HUES64 (cell line): ENCODE measurements around the gene LRP6.
"Not testable (repeated sequence)": the region's sequence is repeated elsewhere in the genome, so short reads cannot be mapped to it uniquely, and the experiment has no call there.

Source experiments
- H3K27ac ChIP-seq: 2 replicates; pipeline ENCODE4 v1.7.0; 2013; ENCODE audit warnings: low read depth, low read length, inconsistent platforms
- H3K27me3 ChIP-seq: 2 replicates; pipeline ENCODE4 v1.6.1; 2013; ENCODE audit warnings: mild to moderate bottlenecking, low read length; ENCODE audit not compliant: insufficient read depth
- H3K36me3 ChIP-seq: 2 replicates; pipeline ENCODE4 v1.6.1; 2013; ENCODE audit warnings: mild to moderate bottlenecking, low read length; ENCODE audit not compliant: insufficient read depth
- H3K4me1 ChIP-seq: 2 replicates; pipeline ENCODE4 v1.6.1; 2013; ENCODE audit warnings: mild to moderate bottlenecking, low read length, moderate library complexity; ENCODE audit not compliant: insufficient read depth
- H3K4me3 ChIP-seq: 2 replicates; pipeline ENCODE4 v1.5.1; 2013; ENCODE audit warnings: mild to moderate bottlenecking, low read length, moderate library complexity
- H3K9ac ChIP-seq: 2 replicates; pipeline ENCODE4 v1.6.1; 2013; ENCODE audit warnings: mild to moderate bottlenecking, low read depth, low read length
- H3K9me3 ChIP-seq: 2 replicates; pipeline ENCODE4 v1.6.1; 2013; ENCODE audit warnings: low read depth, low read length; ENCODE audit not compliant: insufficient read depth
- WGBS: fragments of 150-250, 120-280 bp; methylation state at CpG from one replicate; pipeline ENCODE4 v1.1.7; 2013; ENCODE audit warnings: missing lambda C conversion rate; 5-methylcytosine and 5-hydroxymethylcytosine counted together

The LRP6 gene

DNA sequence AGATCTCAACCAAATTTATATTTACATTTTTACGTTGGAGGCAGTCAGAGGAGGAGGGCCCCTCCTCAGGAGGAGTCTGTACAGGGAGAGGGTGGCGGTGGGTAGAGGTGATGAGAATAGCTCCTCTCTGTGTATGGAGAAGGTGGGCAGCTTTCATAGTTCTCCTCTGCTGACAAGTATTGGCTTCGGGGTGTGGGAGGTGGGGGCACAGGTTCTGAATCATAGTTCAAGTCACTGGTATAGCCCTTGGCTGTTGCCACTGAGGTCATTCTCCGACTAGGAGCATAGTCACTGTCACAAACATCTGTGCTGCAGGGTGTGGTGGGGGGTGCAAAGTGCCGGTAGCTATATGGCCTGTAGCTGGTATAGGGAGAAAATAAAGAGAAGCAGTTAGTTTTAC is 145.8 kb downstream of the LRP6 start:
- H3K9me3 ChIP-seq: no peaks in the 10 kb centered on the region
- H3K27ac ChIP-seq: no peak overlapping the region
- no peaks in the 10 kb centered on the region for H3K27me3 ChIP-seq
- WGBS: 93% methylated on average over 5 of the region's 5 CpGs
- H3K36me3 ChIP-seq: peaks cover 79% of the 10 kb centered on the region
- no peak overlapping the region for H3K9ac ChIP-seq
- H3K4me1 ChIP-seq: no peaks in the 10 kb centered on the region
- no peak overlapping the region for H3K4me3 ChIP-seq

DNA sequence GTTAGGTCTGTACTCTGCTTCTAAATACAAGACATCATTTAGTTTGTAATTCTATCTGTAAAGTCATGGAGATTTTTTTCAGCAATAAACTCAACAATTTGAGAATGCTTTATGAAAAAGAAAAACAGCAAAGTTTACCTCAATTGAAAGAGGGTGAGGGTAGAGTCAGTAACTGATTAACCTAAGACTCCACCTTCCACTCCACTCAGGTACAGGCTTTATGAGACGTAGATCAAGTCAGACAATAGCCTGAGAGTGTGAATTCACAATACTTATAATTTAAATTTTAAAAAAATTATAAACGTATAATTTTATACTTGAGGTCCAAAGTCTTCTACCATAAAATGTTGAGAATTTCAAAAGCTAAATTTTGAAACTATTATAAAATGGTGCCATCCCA is 150.2 kb downstream of the LRP6 start:
- Histone ChIP-seq H3K36me3 (peaks cover 48% of the 10 kb centered on the region), H3K27me3 (no peaks in the 10 kb centered on the region), H3K4me1 (no peaks in the 10 kb centered on the region), H3K4me3 (no peak overlapping the region), H3K9me3 (no peaks in the 10 kb centered on the region), H3K27ac (no peak overlapping the region), H3K9ac (no peak overlapping the region)
- WGBS: no CpG with 5 or more reads among the region's 2 CpGs

DNA sequence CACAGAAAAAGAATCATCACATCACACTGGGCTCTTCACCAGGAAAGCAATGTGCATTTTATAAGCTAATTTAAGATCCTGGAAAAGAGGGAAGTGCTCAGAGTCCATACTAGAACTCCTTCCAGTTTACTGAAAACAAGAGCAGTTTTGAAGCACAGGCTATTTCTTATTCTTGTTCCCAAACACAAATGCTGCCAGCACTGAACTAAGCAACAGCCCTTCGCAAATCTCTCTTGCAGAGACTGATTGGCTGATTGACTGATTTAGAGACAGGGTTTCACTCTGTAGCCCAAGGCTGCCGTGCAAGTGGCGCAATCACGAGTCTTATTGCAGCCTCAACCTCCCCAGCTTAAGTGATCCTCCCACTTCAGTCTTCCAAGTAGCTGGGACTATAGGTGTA is 151.3 kb downstream of the LRP6 start:
- Histone ChIP-seq H3K4me1 (no peaks in the 10 kb centered on the region), H3K27ac (no peak overlapping the region), H3K36me3 (peaks cover 37% of the 10 kb centered on the region), H3K9me3 (no peaks in the 10 kb centered on the region), H3K27me3 (no peaks in the 10 kb centered on the region), H3K9ac (no peak overlapping the region), H3K4me3 (no peak overlapping the region)
- WGBS: 90% methylated on average over 4 of the region's 4 CpGs

DNA sequence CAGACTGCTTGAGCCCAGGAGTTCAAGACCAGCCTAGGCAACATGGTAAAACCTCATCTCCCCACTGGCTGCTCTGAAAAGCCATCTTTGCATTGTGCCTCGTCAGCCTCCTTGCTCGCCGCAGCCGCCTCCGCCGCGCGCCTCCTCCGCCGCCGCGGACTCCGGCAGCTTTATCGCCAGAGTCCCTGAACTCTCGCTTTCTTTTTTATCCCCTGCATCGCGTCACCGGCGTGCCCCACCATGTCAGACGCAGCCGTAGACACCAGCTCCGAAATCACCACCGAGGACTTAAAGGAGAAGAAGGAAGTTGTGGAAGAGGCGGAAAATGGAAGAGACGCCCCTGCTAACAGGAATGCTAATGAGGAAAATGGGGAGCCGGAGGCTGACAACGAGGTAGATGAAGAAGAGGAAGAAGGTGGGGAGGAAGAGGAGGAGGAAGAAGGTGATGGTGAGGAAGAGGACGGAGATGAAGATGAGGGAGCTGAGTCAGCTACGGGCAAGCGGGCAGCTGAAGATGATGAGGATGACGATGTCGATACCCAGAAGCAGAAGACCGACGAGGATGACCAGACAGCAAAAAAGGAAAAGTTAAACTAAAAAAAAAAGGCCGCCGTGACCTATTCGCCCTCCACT is 155.8 kb downstream of the LRP6 start:
- not testable (repeated sequence) for H3K27me3 ChIP-seq, H3K4me3 ChIP-seq, H3K4me1 ChIP-seq, H3K9ac ChIP-seq, H3K27ac ChIP-seq
- H3K9me3 ChIP-seq: peaks cover 12% of the 10 kb centered on the region
- peaks cover 18% of the 10 kb centered on the region; the same call in 1 of the 2 replicates for H3K36me3 ChIP-seq
- WGBS: 97% methylated on average over 37 of the region's 37 CpGs

DNA sequence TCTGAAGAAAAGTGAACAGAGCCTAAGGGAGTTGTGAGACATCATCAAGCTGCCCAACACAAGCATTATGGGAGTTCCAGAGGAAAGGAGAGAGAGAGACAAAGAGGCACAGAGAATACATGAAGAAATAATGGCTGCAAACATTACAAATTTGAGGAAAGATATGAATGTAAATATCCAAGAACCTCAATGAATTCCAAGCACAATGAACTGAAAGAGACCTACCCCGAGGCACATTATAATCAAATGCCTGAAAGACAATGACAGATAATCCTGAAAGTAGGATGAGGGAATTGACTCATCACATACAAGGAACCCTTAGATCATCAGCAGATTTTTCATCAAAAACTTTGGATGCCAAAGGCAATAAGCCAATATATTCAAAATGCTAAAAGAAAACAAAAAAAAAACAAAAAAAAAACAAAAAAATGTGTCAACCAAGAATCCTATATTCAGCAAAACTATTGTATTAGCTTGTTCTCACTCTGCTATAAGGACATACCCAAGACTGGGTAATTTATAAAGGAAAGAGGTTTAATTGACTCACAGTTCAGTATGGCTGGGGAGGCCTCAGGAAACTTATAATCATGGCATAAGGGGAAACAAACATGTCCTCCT is 158.3 kb downstream of the LRP6 start:
- Histone ChIP-seq H3K9me3 (peaks cover 19% of the 10 kb centered on the region), H3K27me3 (no peaks in the 10 kb centered on the region)

DNA sequence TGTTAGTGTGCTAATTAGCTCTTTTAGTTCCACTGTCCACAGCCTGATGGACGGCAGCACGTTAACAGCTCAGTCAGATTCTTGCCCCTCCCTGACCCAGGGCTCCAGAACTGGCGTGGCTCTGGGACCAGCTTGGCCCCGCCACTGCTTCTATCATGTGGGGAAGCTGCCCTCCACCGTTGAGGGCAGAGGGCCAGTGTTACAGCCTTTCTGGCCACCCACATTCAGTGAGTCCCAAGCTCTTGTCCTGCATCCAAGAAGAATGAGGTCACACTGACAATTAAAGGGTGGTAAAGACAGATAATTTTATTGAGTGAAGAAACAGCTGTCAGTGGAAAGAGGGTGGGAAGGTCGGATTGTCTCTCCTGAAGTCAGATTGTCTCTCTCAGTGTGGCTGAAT is 159.2 kb downstream of the LRP6 start:
- Histone ChIP-seq H3K27me3 (no peaks in the 10 kb centered on the region), H3K36me3 (peaks cover 8% of the 10 kb centered on the region; the same call in 1 of the 2 replicates), H3K27ac (no peak overlapping the region), H3K9ac (no peak overlapping the region), H3K4me3 (no peak overlapping the region), H3K9me3 (peaks cover 19% of the 10 kb centered on the region), H3K4me1 (no peaks in the 10 kb centered on the region; the same call in 1 of the 2 replicates)
- WGBS: 93% methylated on average over 6 of the region's 6 CpGs

More for the DNA sequence above, 158.3 kb downstream of the LRP6 start:
- no peak overlapping the region for H3K9ac ChIP-seq
- no peak overlapping the region for H3K4me3 ChIP-seq
- WGBS: 100% methylated on average over 1 of the region's 1 CpG
- no peaks in the 10 kb centered on the region; the same call in 1 of the 2 replicates for H3K4me1 ChIP-seq
- peaks cover 13% of the 10 kb centered on the region; the same call in 1 of the 2 replicates for H3K36me3 ChIP-seq
- H3K27ac ChIP-seq: no peak overlapping the region

DNA sequence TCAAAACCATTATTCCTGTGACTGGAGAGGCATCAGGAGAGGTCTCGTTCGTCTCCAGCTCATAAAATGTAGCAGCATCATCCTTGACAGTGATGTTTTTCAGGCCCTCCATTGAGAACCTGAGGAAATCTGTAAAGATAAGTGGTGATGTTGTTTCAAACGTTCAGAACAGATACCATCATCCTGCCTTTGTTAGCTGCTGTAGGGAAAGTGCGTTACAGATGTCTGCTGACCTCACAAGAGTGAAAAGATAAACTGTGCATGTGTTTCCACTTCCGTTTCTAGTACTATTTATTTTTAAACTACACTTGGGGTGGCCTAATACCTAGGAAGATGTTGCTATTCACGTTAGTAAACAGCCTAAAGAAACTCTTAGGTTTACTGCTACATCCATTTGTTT is 167.7 kb downstream of the LRP6 start:
- Histone ChIP-seq H3K9me3 (peaks cover 3% of the 10 kb centered on the region; the same call in 1 of the 2 replicates), H3K4me1 (no peaks in the 10 kb centered on the region), H3K27me3 (no peaks in the 10 kb centered on the region), H3K27ac (no peak overlapping the region), H3K36me3 (peaks cover 11% of the 10 kb centered on the region; the same call in 1 of the 2 replicates), H3K4me3 (no peak overlapping the region), H3K9ac (no peak overlapping the region)
- 93% methylated on average over 6 of the region's 6 CpGs for WGBS

DNA sequence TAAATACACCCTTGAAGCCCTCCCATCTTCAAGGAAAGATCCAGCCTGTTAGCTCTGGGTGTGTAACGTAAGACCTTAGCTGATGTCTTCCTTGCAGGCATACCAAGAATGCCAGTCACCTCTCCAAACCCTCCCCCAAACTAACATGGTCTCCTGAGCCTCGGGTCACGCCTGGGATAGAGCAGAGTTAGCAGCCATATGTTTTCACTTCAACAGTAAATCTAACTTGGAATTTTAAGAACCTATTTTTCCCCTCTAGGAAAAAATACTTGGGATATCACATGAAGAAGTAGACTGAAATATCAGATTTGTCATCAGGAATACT is 168.2 kb downstream of the LRP6 start:
- Histone ChIP-seq H3K9me3 (no peaks in the 10 kb centered on the region), H3K36me3 (peaks cover 11% of the 10 kb centered on the region; the same call in 1 of the 2 replicates), H3K9ac (no peak overlapping the region), H3K4me1 (no peaks in the 10 kb centered on the region), H3K27me3 (no peaks in the 10 kb centered on the region), H3K27ac (no peak overlapping the region), H3K4me3 (no peak overlapping the region)
- WGBS: 93% methylated on average over 3 of the region's 3 CpGs

DNA sequence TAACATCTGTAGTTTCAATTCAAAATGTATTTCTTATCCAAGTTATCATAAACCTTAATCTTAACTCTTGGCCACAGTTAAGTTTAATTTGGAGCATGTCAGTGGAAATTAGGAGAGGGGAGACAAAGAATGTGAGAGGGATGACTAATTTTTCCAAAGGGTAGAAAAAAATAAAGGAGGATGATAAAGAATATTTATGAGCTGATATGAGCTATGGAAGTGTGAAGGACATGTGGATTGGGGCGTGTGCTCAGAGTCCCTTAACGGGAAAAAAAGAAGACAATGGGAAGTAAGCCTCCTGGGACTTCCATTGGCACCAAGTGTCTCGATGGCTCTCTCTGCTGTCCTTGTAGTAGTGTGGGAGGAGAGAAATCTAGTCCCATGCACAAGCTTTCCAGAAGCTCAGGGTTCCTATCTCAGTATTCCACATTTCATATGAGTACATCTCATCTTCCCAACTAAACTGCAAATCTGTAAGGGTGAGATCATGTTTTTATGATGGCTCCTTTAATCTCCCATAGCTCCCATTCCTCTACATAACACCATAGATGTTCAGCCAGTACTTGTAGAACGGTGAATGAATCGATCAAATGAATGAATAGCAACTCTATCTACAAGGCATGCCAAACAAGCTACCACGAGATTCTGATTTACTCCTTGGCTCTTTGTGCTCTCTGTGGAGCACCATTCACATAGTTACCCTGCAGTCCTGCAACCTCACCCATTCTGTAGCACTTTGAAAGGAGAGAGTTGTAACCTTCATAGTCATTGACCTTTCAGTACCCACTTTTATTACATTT is 168.8 kb downstream of the LRP6 start:
- Histone ChIP-seq H3K27me3 (no peaks in the 10 kb centered on the region), H3K36me3 (peaks cover 11% of the 10 kb centered on the region; the same call in 1 of the 2 replicates), H3K9me3 (no peaks in the 10 kb centered on the region), H3K27ac (no peak overlapping the region), H3K9ac (no peak overlapping the region), H3K4me1 (no peaks in the 10 kb centered on the region), H3K4me3 (no peak overlapping the region)
- 85% methylated on average over 6 of the region's 6 CpGs for WGBS

DNA sequence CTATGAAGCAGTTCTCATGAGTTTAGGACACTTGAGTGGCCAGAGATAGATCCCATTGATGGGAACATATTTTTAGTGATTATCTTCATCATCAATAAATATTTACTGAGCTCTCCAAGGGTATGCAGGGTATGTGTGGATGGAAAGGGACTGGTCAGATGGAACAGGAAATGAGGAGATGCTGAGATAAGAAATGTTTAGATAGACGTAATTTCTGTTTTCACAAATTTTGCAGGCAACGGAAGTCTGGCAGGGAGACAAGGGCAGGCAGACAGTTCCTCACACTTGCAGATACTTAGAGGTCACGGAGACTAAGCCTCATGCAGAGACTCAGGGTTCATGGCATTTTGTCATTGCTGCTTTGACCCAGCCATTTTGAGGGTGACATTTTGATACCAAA is 171.8 kb downstream of the LRP6 start:
- Histone ChIP-seq H3K36me3 (no peaks in the 10 kb centered on the region), H3K4me3 (no peak overlapping the region), H3K9me3 (no peaks in the 10 kb centered on the region), H3K4me1 (no peaks in the 10 kb centered on the region), H3K27ac (no peak overlapping the region), H3K27me3 (no peaks in the 10 kb centered on the region), H3K9ac (no peak overlapping the region)
- WGBS: 92% methylated on average over 3 of the region's 3 CpGs

DNA sequence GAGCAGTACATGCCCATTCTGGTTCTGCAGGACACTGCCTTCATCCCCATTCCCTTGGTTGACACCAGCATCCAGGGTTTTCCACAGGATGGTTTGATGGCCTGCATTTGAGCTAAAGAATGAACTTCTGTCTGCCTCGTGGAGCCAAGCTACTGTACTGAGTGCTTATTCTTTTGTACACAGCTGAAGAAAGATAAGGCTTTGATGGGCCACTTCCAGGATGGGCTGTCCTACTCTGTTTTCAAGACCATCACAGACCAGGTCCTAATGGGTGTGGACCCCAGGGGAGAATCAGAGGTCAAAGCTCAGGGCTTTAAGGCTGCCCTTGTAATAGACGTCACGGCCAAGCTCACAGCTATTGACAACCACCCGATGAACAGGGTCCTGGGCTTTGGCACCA is 172.4 kb downstream of the LRP6 start:
- WGBS: 94% methylated on average over 4 of the region's 4 CpGs
- H3K27ac ChIP-seq: no peak overlapping the region
- no peaks in the 10 kb centered on the region for H3K9me3 ChIP-seq

More for the DNA sequence above, 172.4 kb downstream of the LRP6 start:
- Histone ChIP-seq H3K4me1 (no peaks in the 10 kb centered on the region), H3K4me3 (no peak overlapping the region), H3K27me3 (no peaks in the 10 kb centered on the region), H3K9ac (no peak overlapping the region), H3K36me3 (no peaks in the 10 kb centered on the region)
